Muscle of leg (tissue), 11 donors: ENCODE data around the gene ITIH2. TPM values are rescaled to one million over a fixed set of nuclear protein-coding genes. Genes with fewer than 3 reads are reported as not detected.

Experiments
- DNase-seq: peaks from one replicate; pipeline ENCODE4 v3.0.0; 2013
- H3K27ac ChIP-seq: one replicate; pipeline ENCODE4 v1.5.1; 2013; ENCODE audit warnings: mild to moderate bottlenecking, low read length, control low read depth
- H3K27me3 ChIP-seq: one replicate; pipeline ENCODE4 v1.6.1; 2013; ENCODE audit warnings: low read length; ENCODE audit not compliant: control insufficient read depth, insufficient read depth
- H3K36me3 ChIP-seq: one replicate; pipeline ENCODE4 v1.6.1; 2013; ENCODE audit warnings: low read length; ENCODE audit not compliant: control insufficient read depth, insufficient read depth
- H3K4me1 ChIP-seq: one replicate; pipeline ENCODE4 v1.6.1; 2013; ENCODE audit warnings: low read length; ENCODE audit not compliant: control insufficient read depth, insufficient read depth
- H3K4me3 ChIP-seq: one replicate; pipeline ENCODE4 v1.5.1; 2013; ENCODE audit warnings: low read length, control low read depth
- H3K9me3 ChIP-seq: replicated peaks from 2 replicates; pipeline ENCODE4 v1.6.1; 2013; ENCODE audit warnings: low read depth, low read length; ENCODE audit not compliant: control insufficient read depth
- WGBS: methylation state at CpG from one replicate; pipeline ENCODE4 v1.1.5; 2013; ENCODE audit warnings: missing lambda C conversion rate; ENCODE audit not compliant: insufficient coverage; 5-methylcytosine and 5-hydroxymethylcytosine counted together
- polyA plus RNA-seq, 8 donors: library from polyadenylated mRNA; unstranded; fragments of 120-200 nt; gene quantifications; one replicate each; pipeline versions ENCODE4 v1.2.1 to v1.2.3, GENCODE V29; 2013; ENCODE audit warnings: inconsistent platforms in 1 of 8, low replicate concordance in 1 of 8; ENCODE audit not compliant: insufficient read length in 8 of 8, insufficient read depth in 1 of 8
- total RNA-seq: library from RNA; stranded (reverse); fragments of 120-200 nt; gene quantifications from one replicate; pipeline ENCODE4 v1.2.4, GENCODE V29; 2013

ITIH2 gene
- total and polyA plus RNA-seq, 9 donors: 0.11 to 5.1 (median 0.19) TPM; not detected in 1

GRCh38 chr10:7792541-7792940 lies 89.4 kb downstream of the ITIH2 start:
- Histone ChIP-seq H3K27me3 (no peaks in the 10 kb centered on the region), H3K4me1 (peaks cover 8% of the 10 kb centered on the region), H3K36me3 (peaks cover 14% of the 10 kb centered on the region), H3K27ac (no peak overlapping the region), H3K4me3 (no peak overlapping the region), H3K9me3 (no peaks in the 10 kb centered on the region)
- DNase-seq: no peak
- WGBS: 67% methylated on average over 1 of the region's 1 CpG

- Histone ChIP-seq H3K9me3 (no peaks in the 10 kb centered on the region), H3K4me1 (peaks cover 2% of the 10 kb centered on the region), H3K36me3 (peaks cover 21% of the 10 kb centered on the region), H3K27me3 (no peaks in the 10 kb centered on the region), H3K27ac (no peak overlapping the region), H3K4me3 (no peak overlapping the region)
- no peak for DNase-seq
- no CpG with 5 or more reads among the region's 4 CpGs for WGBS
Observed at GRCh38 chr10:7794251-7795026, 91.3 kb downstream of the ITIH2 start.

GRCh38 chr10:7795605-7796004 lies 92.5 kb downstream of the ITIH2 start:
- Histone ChIP-seq H3K4me1 (no peaks in the 10 kb centered on the region), H3K27me3 (no peaks in the 10 kb centered on the region), H3K9me3 (no peaks in the 10 kb centered on the region), H3K27ac (no peak overlapping the region), H3K36me3 (peaks cover 25% of the 10 kb centered on the region), H3K4me3 (no peak overlapping the region)
- WGBS: 96% methylated on average over 2 of the region's 4 CpGs
- no peak for DNase-seq

GRCh38 chr10:7797582-7797981 lies 94.5 kb downstream of the ITIH2 start:
- H3K4me1 ChIP-seq: no peaks in the 10 kb centered on the region

More at GRCh38 chr10:7797582-7797981, 94.5 kb downstream of the ITIH2 start:
- WGBS: 90% methylated on average over 3 of the region's 6 CpGs
- Histone ChIP-seq H3K9me3 (no peaks in the 10 kb centered on the region), H3K4me3 (no peak overlapping the region), H3K36me3 (peaks cover 32% of the 10 kb centered on the region), H3K27ac (no peak overlapping the region), H3K27me3 (no peaks in the 10 kb centered on the region)
- DNase-seq: peak; percentile 36

Other genes with a start within 250 kb of the ITIH2 start
- 34.2 TPM for gene ITIH5, start 36.4 kb upstream of the ITIH2 start, total RNA-seq
- 10 to 100 TPM; 38.7 to 60.2 (median 49.8) TPM for gene ITIH5, start 36.4 kb upstream of the ITIH2 start, polyA plus RNA-seq
- 14.0 TPM for gene KIN, start 84.7 kb downstream of the ITIH2 start, total RNA-seq
- gene KIN, start 84.7 kb downstream of the ITIH2 start, polyA plus RNA-seq: 10 to 100 TPM in 5 of 8 donors, 1 to 10 TPM in 3; 9.1 to 14.1 (median 11.2) TPM
- 250 TPM for gene ATP5F1C, start 84.9 kb downstream of the ITIH2 start, total RNA-seq
- gene ATP5F1C, start 84.9 kb downstream of the ITIH2 start, polyA plus RNA-seq: 100 to 1,000 TPM; 224 to 265 (median 255) TPM
- 2.0 TPM for gene TAF3, start 115.2 kb downstream of the ITIH2 start, total RNA-seq
- 1 to 10 TPM; 4.8 to 7.4 (median 6.4) TPM for gene TAF3, start 115.2 kb downstream of the ITIH2 start, polyA plus RNA-seq